T-helper 17 cell (primary cell): ENCODE measurements around the gene COX4I1. TPM values are rescaled to one million over a fixed set of nuclear protein-coding genes. Genes with fewer than 3 reads are reported as not detected.
"Not testable (repeated sequence)": the region's sequence is repeated elsewhere in the genome, so short reads cannot be mapped to it uniquely, and the experiment has no call there.

Source experiments
- ATAC-seq: fragments of 150-1000 bp; cut with Tn5 transposase; 2 replicates; pipeline ENCODE4 v1.10.0; 2021; ENCODE audit warnings: mild to moderate bottlenecking, moderate library complexity
- DNase-seq, 3 donors: peaks; one replicate each; pipeline versions ENCODE4 v3.0.0 to v3.0.0-alpha.2; 2020 to 2021
- H3K9me3 ChIP-seq: one replicate; pipeline ENCODE4 v1.7.0; 2013; ENCODE audit warnings: low read length, mild to moderate bottlenecking; ENCODE audit not compliant: control insufficient read depth, poor library complexity, severe bottlenecking
- H3K27ac Mint-ChIP-seq: one replicate; pipeline ENCODE4 v1.8.0; 2022; ENCODE audit warnings: mild to moderate bottlenecking, moderate library complexity, mixed read lengths
- H3K27me3 Mint-ChIP-seq: one replicate; pipeline ENCODE4 v1.8.0; 2022; ENCODE audit warnings: mixed read lengths
- H3K36me3 Mint-ChIP-seq: one replicate; pipeline ENCODE4 v1.8.0; 2022; ENCODE audit warnings: low read depth, mixed read lengths
- H3K4me1 Mint-ChIP-seq: one replicate; pipeline ENCODE4 v1.8.0; 2022; ENCODE audit warnings: mild to moderate bottlenecking, mixed read lengths
- H3K4me3 Mint-ChIP-seq: one replicate; pipeline ENCODE4 v1.8.0; 2022; ENCODE audit warnings: mild to moderate bottlenecking, moderate library complexity, mixed read lengths
- total RNA-seq, 4 donors: library from RNA in 2 of 4; stranded (reverse) in 2 of 4; gene quantifications; one replicate each; pipeline ENCODE4 v1.2.3 and lab custom pipeline; 2022 to 2026

Gene COX4I1
- total RNA-seq, 2 donors from 2014 or later, result 526 to 533 TPM

DNA sequence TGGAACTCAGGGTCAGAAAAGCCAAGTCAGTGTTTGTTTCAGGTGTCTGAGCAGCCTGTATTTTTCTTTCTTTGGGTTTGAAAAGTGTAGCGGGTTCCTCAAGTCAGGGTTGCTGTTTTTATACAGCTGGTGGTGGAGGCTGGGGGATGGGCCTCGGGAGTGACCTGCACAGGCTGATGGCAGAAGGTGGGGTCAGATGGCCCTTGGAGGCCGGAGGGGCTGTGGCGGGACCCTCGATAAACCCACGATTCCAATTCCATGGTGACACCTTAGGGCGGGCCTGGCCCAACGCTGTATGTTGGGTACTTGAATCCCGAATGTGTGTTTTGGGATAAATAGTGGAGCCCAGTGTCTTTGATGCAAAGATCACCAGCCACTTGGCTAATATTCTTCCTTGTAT is 28.7 kb downstream of the COX4I1 start:
- no peak overlapping the region for H3K4me3 Mint-ChIP-seq
- H3K9me3 ChIP-seq, result no peaks in the 10 kb centered on the region
- H3K4me1 Mint-ChIP-seq, result peaks cover 4% of the 10 kb centered on the region
- peaks cover 33% of the 10 kb centered on the region for H3K27me3 Mint-ChIP-seq
- no peak for DNase-seq
- no peak overlapping the region for H3K27ac Mint-ChIP-seq
- no peak for ATAC-seq
- peaks cover 4% of the 10 kb centered on the region for H3K36me3 Mint-ChIP-seq

DNA sequence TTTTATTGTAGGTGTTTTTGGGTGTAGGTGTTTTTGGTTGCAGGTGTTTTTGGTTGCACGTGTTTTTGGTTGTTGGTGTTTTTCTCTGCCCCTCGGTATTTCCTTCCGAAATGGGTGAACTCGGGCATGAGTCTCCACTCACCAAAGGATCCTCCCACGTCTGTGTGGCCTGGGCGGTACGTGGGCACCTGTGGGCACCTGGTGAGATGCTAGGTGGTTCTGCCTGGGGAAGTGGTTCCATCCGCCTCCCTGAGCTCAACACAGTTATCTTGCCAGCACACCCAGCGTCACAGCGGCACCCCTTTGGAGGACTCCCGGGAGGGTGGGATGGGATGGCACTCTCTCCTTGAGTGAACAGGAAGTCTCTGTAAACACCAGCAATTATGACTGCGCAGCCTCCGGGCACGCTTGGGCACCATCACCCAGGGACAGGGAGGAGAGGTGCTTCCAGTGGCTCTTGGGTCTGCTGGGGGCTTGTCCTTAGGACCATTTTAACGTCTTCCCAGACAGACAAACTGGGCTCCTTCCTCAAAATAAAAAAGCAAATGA is 29.8 kb downstream of the COX4I1 start:
- H3K4me3 Mint-ChIP-seq, result peak overlapping the region; percentile 1
- H3K4me1 Mint-ChIP-seq, result peaks cover 4% of the 10 kb centered on the region
- DNase-seq (no peak), ATAC-seq (no peak)
- peaks cover 33% of the 10 kb centered on the region for H3K27me3 Mint-ChIP-seq
- H3K9me3 ChIP-seq, result no peaks in the 10 kb centered on the region
- no peak overlapping the region for H3K27ac Mint-ChIP-seq
- H3K36me3 Mint-ChIP-seq, result peaks cover 4% of the 10 kb centered on the region

DNA sequence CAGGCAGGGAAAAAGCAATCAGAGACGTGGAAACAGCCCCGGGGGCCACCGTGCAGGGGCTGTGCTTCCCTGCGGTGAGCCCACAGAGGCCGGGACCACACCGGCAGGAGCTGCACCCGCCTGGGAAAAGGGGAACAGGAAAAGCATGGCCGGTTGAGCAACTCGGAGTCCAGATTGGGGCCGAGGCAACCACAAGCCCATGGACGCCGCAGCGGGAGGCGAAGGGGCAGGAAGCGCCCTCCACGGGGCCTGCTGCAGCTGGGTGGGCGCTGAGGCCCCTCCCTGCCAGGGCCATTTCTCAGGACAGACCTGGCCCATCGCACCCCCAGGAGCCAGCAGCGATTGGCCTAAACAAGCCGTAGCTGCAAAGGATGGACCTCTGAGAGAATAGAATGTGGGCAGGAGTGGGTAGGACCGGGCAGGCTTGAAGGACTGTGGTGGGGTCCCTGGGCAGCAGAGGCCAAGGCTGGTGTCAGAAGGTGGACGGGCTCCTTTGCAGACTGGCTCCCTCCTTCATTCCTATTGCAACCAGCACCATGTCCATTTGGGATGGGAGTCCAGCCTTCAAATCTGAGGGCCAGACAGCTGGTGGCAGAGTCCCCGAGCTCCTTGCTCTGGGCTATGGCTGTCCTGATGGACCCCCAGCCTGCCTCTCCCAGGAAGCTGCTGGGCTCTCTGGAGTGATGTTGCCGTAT is 30.4 kb downstream of the COX4I1 start:
- Mint-ChIP-seq H3K27ac (peak overlapping the region; percentile 41), H3K27me3 (peaks cover 33% of the 10 kb centered on the region), H3K4me3 (no peak overlapping the region), H3K36me3 (peaks cover 4% of the 10 kb centered on the region), H3K4me1 (peaks cover 4% of the 10 kb centered on the region)
- DNase-seq (no peak), ATAC-seq (no peak)
- no peaks in the 10 kb centered on the region for H3K9me3 ChIP-seq

DNA sequence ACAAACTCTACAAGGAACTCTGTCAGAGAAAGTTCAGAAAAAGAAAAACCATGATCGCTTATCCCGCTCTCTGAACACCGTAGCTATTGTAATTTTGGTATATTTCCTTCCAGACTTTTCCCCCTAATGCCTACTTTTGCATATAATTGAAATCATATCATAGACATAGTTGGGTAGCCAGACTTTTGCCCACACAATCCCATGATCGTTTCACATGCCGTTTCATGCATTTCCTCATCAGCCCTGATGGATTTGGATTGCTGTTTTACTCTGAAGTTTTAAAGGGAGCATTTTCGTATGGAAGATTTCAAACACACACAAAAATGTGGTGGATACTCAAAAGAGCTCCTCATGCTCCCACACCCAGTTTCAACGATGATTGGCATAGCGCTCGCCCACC is 31.3 kb downstream of the COX4I1 start:
- Mint-ChIP-seq H3K27me3 (peaks cover 33% of the 10 kb centered on the region), H3K36me3 (peaks cover 4% of the 10 kb centered on the region), H3K4me3 (no peak overlapping the region), H3K4me1 (peaks cover 4% of the 10 kb centered on the region), H3K27ac (peak overlapping the region; percentile 41)
- ATAC-seq (no peak), DNase-seq (no peak)
- H3K9me3 ChIP-seq, result no peaks in the 10 kb centered on the region

DNA sequence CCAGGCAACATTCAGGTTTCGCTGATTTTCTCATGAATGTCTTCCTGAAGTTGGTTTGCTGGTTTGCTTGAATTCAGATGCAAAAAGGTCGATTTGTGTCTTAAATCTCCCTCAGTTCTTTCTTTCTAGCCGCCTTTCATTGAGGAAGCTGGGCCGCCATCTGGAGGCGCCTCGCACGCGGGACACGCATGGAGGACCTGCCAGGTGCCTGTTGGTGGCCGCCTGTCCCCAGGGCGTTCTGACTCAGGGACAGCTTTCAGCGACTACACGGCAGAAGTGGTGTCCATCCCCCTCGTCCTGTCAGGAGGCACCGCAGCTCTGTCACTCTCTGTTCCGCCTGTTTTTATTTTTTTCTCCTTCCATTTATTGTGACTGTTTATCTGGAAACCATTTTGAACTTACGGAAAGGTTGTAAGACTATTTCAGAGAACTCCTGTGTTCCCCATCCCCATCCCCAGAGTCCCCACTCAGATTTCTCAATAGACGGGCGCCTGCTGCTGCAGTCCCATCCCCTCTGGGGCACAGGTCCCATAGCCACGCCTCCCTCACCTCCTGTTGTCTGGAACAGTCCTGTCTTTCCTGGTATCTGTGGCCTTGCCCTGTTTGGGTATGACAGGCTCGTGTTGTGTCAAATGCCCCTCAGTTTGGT is 33.2 kb downstream of the COX4I1 start:
- Mint-ChIP-seq H3K36me3 (peaks cover 4% of the 10 kb centered on the region), H3K27me3 (peaks cover 38% of the 10 kb centered on the region), H3K4me3 (no peak overlapping the region), H3K27ac (no peak overlapping the region), H3K4me1 (peaks cover 4% of the 10 kb centered on the region)
- DNase-seq (no peak), ATAC-seq (peak; percentile 46)
- peaks cover 2% of the 10 kb centered on the region for H3K9me3 ChIP-seq

DNA sequence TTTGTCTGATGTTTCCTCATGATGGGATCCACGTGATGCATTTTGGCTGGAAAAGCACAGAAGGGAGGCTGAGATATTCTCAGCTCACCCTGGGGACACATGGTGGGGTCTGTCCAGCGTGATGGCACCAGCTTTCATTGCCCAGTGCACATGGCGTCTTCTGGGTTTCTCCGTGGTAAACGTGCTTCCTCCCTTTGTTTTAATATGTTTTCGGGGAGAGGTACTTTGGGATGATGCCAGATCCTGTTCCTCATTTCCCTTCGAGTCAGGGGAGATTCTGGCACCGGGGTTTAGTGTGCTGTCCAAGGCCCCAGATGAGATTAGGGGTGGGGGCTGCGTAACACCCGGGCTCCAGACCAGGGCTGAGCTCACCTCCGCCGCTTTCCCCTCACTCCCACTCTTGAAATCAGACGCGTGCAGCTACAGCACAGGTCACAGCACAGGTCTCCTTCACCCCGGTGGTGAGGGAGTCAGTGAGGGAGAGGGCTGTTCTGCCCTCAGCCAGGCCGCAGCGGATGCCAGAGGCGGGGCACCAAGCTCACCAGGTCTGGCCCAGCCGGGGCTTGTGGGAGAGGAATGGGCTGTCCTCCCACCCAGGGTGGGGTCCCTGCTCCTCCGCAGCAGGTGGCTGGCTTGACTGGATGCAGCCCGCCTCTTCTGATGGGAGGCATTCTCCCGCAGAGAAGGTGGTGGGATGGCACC is 33.9 kb downstream of the COX4I1 start:
- no peak overlapping the region for H3K27ac Mint-ChIP-seq
- no peak for ATAC-seq

DNA sequence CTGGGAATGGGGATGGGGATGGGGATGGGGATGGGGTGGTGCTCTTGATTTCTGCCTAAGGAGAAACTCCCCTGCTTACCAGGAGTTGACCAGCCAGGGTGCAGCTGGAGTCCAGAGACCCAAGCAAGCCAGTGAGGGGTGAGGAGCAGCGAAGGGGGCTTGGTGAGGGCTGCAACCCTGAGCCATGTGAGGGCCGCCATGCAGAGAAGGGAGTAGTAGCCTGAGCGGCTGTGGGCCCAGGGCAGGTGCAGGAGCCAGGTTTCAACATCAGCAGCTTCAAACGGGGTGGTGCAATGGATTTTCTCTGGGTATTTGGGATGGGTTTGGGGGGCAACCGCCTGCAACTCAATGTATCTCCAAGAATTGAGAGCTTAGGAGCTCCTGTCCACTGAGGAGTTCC is 35.2 kb downstream of the COX4I1 start:
- Mint-ChIP-seq H3K27ac (no peak overlapping the region), H3K4me1 (no peaks in the 10 kb centered on the region), H3K36me3 (peaks cover 2% of the 10 kb centered on the region), H3K27me3 (peaks cover 53% of the 10 kb centered on the region), H3K4me3 (no peak overlapping the region)
- ATAC-seq, result no peak
- H3K9me3 ChIP-seq, result peaks cover 2% of the 10 kb centered on the region
- DNase-seq, result no peak

More for the DNA sequence above, 33.9 kb downstream of the COX4I1 start:
- Mint-ChIP-seq H3K4me3 (no peak overlapping the region), H3K36me3 (peaks cover 4% of the 10 kb centered on the region), H3K4me1 (peaks cover 4% of the 10 kb centered on the region), H3K27me3 (peaks cover 39% of the 10 kb centered on the region)
- DNase-seq, result no peak
- H3K9me3 ChIP-seq, result peaks cover 2% of the 10 kb centered on the region

DNA sequence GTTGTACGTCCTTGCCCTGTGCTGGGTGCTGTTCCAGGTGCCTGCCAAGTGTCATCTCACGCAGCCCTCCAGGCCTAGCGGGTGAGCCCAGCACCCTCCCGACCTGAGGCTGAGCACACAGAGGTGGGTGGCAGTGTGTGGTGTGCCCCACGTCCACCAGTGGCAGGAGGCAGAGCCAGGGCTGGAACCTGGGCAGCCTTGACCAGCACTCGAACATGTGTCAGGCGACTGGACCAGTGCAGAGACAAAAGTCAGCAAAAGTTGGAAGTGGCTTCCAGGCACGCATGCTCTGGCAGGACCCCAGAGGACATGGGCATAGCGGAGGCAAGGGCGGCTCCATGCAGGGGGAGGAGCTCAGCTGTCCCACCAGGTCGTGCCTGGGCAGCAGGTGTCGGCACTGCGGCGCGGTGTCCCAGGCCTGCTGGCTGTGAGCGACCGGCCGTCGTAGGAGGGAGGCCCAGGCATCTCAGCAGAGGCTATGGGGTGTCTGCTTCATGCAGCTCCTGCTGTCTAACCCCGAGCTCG is 35.8 kb downstream of the COX4I1 start:
- no peak for DNase-seq
- Mint-ChIP-seq H3K27me3 (peaks cover 54% of the 10 kb centered on the region), H3K27ac (no peak overlapping the region), H3K36me3 (peaks cover 2% of the 10 kb centered on the region), H3K4me3 (no peak overlapping the region), H3K4me1 (no peaks in the 10 kb centered on the region)
- peaks cover 2% of the 10 kb centered on the region for H3K9me3 ChIP-seq
- no peak for ATAC-seq

DNA sequence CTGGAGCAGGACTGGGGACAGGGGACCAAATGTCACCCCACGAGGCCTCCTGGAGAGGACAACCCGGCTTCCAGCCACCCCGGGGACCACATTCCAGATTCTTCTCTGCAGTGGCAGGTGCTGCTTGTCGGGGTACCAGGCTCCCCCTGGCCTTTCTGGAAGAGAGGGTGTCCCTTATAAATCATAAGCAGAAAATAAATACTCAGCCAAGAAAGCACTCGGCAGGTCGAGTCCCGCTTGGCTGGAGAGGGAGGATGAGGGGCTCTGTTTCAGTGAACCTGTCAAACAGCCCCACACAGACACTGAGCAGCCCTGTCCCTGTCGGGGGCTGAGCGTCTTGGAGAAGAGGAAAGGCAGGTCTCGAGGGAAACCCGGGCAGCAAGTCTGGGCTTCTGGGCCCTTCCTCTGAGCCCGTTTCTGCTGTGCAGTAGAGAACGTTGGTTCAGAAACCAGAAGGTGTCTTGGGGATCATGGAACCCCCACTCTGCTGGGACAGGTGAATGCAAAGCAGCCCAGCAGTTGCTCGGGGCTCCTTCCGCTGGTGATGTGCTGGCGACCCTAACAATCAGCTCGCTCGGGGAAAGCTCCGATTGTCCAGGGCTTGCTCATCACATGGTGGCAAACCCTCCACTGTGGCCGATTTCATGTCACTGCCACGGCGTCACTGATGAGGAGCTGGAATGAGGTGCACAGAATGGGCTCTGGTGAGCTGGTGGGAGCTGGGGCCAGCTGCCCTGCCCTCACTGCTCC is 36.6 kb downstream of the COX4I1 start:
- Mint-ChIP-seq H3K27me3 (peaks cover 52% of the 10 kb centered on the region), H3K4me1 (no peaks in the 10 kb centered on the region), H3K27ac (no peak overlapping the region), H3K4me3 (no peak overlapping the region), H3K36me3 (peaks cover 2% of the 10 kb centered on the region)
- ATAC-seq (no peak), DNase-seq (no peak)
- peaks cover 2% of the 10 kb centered on the region for H3K9me3 ChIP-seq

DNA sequence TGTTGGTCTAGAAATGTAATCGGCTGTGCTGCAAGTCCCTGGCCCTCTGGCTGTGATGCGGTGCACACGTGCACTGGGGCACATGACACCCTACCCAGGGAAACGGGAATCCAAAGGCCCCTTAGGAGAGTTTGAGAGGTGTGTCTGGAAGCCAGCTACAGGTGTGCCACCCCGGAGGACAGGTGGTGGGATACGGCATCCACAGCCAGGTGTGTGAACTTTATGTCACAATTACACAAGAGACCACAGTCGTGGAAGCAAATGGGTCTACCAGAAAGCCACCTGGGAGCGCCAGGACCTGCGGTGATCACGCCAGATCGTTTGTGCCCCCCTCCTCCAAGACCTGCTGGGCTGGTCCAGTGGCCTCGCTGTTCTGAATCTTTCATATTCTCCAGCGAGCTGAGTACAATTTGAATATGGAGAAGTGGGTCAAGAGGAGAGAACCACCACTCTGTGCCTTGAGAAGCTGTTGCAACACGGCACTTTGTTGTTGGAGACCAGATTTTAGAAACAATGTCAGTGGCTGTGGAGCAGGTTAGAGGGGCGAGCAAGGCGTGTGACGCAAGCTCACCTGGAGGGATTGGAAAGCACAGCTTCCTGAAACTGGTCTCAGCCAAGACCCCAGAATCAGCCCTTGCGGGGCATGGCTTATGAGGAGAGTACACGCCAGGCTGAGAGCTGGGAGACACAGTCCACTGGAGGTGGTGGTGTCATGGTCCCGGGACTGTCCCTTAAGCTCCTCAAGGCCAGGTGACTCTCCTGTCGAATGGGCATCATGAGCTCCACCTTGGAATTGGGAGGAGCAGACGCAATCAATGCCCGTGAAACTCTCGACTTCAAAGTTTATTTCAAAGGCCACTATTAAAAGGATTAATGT is 37.4 kb downstream of the COX4I1 start:
- Mint-ChIP-seq H3K27ac (no peak overlapping the region), H3K27me3 (peaks cover 50% of the 10 kb centered on the region), H3K36me3 (no peaks in the 10 kb centered on the region), H3K4me1 (no peaks in the 10 kb centered on the region), H3K4me3 (no peak overlapping the region)
- DNase-seq, result no peak
- peaks cover 2% of the 10 kb centered on the region for H3K9me3 ChIP-seq
- no peak for ATAC-seq

DNA sequence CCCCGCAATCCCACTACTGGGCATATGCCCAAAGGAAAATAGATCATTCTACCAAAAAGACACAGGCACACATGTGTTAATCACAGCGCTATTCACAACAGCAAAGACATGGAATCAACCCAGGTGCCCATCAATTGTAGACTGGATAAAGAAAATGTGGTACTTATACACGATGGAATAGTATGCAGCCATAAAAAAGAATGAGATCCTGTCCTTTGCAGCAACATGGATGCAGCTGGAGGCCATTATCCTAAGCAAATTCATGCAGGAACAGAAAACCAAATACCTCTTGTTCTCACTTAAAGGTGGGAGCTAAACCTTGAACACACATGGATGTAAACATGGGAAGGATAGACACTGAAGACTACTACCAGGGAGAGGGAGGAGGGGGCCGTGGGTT is 38.2 kb downstream of the COX4I1 start:
- H3K4me1 Mint-ChIP-seq, H3K9me3 ChIP-seq, H3K27ac Mint-ChIP-seq, ATAC-seq, DNase-seq, H3K4me3 Mint-ChIP-seq, H3K36me3 Mint-ChIP-seq: not testable (repeated sequence)
- H3K27me3 Mint-ChIP-seq, result peaks cover 44% of the 10 kb centered on the region

DNA sequence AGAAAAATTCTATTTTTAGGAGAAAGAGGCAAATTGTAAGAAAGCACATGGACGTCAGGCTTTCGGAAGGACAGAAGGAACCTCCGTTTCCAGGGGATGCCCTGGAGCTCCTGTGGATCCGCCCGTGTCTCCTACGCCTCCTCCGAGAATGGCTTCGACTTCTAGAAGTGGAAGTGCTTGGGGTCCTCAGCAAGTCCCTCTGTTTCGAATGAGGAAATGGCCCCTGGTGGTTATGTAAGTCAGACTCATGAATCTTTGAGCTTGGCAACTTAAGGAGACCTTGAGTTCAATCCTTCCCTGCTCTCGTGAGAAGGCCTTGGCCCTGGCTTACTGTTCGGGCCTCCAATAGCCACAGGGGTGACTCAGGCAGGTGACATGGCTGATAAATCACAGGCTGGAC is 38.9 kb downstream of the COX4I1 start:
- no peak for ATAC-seq
- Mint-ChIP-seq H3K27me3 (peaks cover 43% of the 10 kb centered on the region), H3K27ac (no peak overlapping the region), H3K4me1 (no peaks in the 10 kb centered on the region), H3K36me3 (no peaks in the 10 kb centered on the region), H3K4me3 (no peak overlapping the region)
- peaks cover 2% of the 10 kb centered on the region for H3K9me3 ChIP-seq
- DNase-seq, result no peak
